Suppressor macrophage treated with lipopolysaccharide for 1 hour (primary cell): ENCODE measurements around the gene NEU3.
"Not testable (repeated sequence)": the region's sequence is repeated elsewhere in the genome, so short reads cannot be mapped to it uniquely, and the experiment has no call there.

Experiments
- DNase-seq, 3 donors: peaks; one replicate each; pipeline ENCODE4 v3.0.0-alpha.2; 2020 to 2022

The NEU3 gene, protein sequence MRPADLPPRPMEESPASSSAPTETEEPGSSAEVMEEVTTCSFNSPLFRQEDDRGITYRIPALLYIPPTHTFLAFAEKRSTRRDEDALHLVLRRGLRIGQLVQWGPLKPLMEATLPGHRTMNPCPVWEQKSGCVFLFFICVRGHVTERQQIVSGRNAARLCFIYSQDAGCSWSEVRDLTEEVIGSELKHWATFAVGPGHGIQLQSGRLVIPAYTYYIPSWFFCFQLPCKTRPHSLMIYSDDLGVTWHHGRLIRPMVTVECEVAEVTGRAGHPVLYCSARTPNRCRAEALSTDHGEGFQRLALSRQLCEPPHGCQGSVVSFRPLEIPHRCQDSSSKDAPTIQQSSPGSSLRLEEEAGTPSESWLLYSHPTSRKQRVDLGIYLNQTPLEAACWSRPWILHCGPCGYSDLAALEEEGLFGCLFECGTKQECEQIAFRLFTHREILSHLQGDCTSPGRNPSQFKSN

DNA sequence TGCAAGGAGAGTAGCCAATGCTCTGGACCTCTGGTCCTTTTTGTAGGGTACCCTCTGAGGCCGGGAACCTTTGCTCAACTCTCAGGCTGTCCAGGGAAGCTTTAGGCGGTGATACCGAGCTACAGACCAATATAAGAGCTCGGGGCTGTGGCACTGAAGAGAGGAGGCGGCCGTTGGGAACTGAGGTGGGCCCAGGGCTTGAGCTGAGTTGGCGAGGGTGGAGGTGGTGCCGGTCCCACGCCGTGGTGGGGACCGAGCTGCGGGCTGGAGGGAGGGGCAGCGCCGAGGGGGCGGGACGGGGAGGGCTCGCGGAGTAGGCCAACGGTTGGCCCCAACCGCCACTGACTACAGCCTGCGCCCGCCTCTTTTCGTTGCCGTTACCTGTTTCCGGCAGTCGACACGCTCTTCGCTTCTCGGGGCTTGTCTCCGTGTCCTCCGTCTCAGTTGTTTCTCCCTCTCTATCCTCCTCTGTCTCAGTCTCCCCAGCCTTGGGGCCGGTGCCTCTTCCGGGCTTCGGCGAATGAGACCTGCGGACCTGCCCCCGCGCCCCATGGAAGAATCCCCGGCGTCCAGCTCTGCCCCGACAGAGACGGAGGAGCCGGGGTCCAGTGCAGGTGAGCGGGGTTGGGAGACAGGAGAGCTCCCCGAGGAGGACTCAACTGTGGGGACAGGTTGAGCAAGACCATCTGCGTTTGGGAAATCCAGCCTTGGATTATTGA, at the start of gene NEU3:
Gene NEU3 (plus strand): TSS at position 393 of the 719 bp plus-strand sequence. CDS start 128 bp downstream, at position 521.
- peak; percentile 71 to 89 (median 78) for DNase-seq

DNA sequence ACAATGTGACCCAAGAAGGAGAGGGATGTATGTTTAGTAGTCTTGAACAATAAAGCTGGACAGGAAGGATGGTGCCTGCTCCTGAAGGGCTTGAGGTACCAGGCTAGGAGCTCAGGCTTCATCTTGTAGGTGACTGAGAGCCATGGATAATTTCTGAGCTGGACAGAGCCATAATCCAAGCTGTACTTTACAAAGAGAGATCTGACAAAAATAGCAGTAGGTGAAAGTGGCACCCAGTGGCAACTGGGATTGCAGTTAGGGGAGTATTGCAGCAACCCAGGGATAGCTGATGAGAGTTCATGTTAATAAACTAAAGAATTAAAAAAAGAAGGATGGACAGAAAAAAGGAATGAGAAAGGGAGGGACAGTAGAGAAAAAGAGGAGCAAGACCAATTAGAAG, 47.2 kb upstream of the NEU3 start:
- no peak for DNase-seq

- DNase-seq, result no peak
Observed at GRCh38 chr11:74942073-74942759, 46.5 kb upstream of the NEU3 start.

DNA sequence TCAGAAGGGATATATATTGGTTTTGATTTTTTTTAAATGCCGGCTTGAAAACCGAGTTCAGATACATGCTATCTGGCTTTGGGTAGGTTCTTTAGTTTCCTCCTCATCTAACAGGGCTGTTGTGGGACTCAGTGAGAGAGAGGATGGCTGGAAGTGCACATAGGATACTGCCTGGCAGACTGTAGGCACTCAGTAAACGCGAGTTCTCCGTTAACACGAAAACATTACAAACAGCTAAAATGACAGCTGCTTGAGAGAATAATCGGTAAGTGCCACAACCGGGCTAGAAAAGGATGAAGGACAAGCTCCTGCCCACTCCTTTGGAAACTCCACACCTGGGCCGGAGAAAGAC, 40.2 kb upstream of the NEU3 start:
- DNase-seq, result no peak

DNA sequence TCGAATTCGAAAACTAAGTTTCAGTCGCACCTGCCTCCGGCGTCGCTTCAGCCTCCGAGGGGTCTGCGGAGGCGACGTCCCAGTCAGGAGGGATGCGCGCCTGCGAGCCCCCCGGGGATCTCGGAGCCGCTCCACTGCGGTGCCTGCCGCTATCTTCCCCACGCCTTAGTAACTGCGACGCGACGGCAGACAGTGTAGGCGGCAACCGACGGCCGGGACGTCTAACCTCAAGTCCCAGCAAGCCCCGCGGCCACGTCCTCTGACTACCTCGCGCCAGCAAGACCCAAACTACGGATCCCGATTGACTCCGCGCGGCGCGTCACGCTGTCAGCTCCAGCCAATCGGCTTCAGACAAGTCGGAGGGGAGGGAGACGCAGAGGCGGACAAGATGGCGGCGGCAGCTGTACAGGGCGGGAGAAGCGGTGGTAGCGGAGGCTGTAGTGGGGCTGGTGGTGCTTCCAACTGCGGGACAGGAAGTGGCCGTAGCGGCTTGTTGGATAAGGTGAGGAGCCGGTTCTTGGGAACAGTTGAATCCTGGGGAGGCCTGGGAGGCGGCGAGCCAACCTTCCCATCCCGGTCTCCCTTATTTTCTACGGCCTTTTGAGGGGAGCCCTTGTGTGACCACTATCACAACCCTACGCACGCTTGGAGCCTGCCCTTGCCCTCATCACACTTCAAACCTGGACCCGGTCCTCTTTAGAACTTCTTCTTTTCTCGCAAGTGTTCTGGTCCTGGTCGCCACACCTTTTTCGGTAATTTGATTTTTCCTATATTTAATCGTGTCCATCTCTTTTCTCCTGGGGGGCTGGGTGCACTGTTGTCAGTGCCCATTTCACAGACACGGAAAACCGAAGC, 39.6 kb upstream of the NEU3 start, which contains the start of the genes SPCS2 and XRRA1:
Gene SPCS2 (plus strand): TSS at position 369 of the 855 bp plus-strand sequence. CDS start 20 bp downstream, at position 389.
Gene XRRA1 (minus strand): TSS at position 194 of the 855 bp plus-strand sequence. CDS start 8,213 bp downstream, outside the sequence.
- peak; percentile 99 for DNase-seq

DNA sequence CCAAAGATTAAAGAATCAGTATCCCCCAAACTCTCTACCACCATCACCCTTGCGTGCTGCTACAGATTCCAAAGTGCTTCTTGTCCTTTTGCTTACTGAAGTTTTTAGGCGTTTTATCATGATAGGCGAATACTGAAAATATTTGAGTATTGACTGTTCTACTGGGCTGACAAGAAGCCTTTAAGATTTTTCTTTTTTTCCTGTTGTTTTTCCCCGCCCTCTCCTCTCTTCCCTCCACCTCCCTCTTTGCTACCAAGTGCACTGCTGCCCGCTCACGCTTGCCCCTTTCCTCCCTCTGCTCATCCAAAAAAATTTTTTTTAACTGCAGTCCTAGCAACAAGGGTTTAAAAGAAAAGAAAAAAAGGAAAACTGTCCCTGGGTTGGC, 39.0 kb upstream of the NEU3 start:
- DNase-seq, result no peak

GRCh38 chr11:74950374-74950969, 38.3 kb upstream of the NEU3 start:
- no peak for DNase-seq

DNA sequence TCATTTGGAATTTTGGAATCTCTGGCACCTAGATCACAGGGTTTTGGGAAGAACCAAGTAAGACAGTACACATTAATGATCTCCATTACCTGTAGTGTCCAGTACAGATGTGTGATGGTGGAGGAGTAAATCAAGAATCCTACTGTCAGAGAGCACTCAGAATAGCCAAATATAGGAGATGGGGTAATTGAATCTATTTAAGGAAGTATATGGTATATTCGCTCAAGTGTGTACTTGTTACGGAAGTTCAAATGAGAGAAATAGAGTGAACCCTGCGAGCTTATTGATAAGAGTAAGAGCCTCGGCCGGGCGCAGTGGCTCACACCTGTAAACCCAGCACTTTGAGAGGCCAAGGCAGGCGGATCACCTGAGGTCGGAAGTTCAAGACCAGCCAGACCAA, 37.5 kb upstream of the NEU3 start:
- DNase-seq, result no peak

DNA sequence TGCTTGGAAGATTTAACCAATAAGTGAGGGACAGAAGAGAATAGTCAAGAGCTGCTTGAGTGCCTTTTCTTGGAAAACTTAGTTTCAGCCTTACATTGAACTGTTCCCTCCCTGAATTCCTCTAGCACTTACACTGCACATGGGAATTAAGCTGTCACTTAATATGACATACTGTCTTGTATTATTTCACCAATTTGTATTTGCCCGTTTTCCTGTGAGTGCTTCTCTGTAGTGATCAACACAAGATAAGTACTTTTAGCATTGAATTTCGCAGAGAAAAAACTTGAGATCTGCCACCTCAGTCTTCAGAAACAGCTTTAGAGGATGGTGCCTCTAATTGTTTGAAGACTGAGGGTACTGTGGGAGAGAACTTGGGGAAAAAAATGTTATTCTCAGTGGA, 36.0 kb upstream of the NEU3 start:
- no peak for DNase-seq

DNA sequence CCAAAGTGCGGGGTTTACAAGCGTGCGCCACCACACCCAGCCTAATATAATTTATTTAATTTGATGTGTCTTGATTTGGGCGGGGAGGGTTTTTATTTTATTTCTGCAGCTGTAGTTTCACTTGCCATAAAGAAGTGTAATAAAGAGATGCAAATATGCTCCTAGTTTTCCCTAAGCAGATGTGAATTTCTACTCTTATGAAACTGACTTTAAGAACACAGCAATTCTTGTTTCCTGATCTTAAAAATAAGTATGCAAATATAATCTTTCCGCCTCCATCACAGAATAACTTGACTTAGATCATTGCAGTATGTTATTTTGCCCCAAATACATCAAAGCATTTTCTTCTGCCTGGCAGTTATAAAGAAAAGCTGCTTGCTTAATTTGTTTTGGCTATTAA, 35.3 kb upstream of the NEU3 start:
- peak in 1 of 3 donors; percentile 62 for DNase-seq

- DNase-seq, result no peak
Observed at GRCh38 chr11:74954199-74954598, 34.5 kb upstream of the NEU3 start.

- peak; percentile 72 to 85 (median 84) for DNase-seq
Observed at GRCh38 chr11:74956397-74957015, 32.2 kb upstream of the NEU3 start.

DNA sequence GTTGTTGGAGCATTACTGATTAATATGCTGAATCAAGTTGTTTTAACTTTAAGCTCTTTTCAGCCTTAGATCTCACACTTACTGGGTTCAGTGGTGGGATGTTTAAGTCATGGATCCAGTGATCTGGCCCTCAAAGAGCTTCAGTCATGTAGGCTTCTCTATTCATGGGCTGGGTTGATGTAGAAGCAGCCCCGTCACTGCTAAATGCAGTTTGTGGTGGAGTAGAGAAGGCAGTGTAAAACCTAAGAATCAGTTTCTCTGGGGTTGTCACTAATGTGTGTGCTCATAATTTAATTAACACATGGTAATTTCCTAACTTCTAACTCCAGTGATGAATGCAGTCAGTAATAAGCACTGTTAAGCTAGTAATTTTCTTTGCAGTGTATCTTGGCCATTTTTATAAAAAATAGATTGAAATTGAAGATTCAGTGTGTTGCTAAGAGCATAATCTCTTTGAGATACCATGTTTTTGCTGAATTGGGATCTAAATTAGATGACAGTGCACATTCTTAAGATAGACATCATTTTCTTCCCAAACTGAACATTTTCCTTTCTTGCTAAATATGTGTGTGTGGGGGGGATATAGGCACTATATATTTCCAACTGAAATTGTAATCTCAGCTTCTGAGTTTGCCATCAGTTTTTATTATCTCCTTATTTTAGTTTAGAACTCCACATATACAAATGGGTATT, 30.6 kb upstream of the NEU3 start:
- DNase-seq, result no peak

- not testable (repeated sequence) for DNase-seq
Observed at GRCh38 chr11:74960128-74960527, 28.6 kb upstream of the NEU3 start.

GRCh38 chr11:74966651-74967050, 22.1 kb upstream of the NEU3 start:
- no peak for DNase-seq

GRCh38 chr11:74970852-74971395, 17.8 kb upstream of the NEU3 start:
- DNase-seq, result peak in 2 of 3 donors; percentile 23 to 39

GRCh38 chr11:74971424-74971823, 17.3 kb upstream of the NEU3 start:
- no peak for DNase-seq

GRCh38 chr11:74978041-74978440, 10.7 kb upstream of the NEU3 start:
- no peak for DNase-seq

- peak; percentile 49 to 61 (median 56) for DNase-seq
Observed at GRCh38 chr11:74980634-74981033, 8.1 kb upstream of the NEU3 start.

- DNase-seq, result no peak
Observed at GRCh38 chr11:74981888-74982287, 6.8 kb upstream of the NEU3 start.
